CD4-positive, alpha-beta T cell (primary cell): ENCODE data around the gene DYSF. TPM values are rescaled to one million over a fixed set of nuclear protein-coding genes. Genes with fewer than 3 reads are reported as not detected.

Source experiments
- ATAC-seq: fragments of 200-7000 bp; cut with Tn5 transposase; one replicate; pipeline ENCODE4 v1.10.0; 2022; ENCODE audit warnings: mild to moderate bottlenecking; ENCODE audit not compliant: poor library complexity
- CTCF ChIA-PET: fragments of 350-600 bp; sonication (Branson Sonifier 250); formaldehyde crosslinking; loops from one replicate; lab custom pipeline; 2021; ENCODE audit warnings: antibody characterized with exemption, inconsistent platforms; lab: Charles Lee
- POLR2A ChIA-PET: fragments of 350-600 bp; sonication (Branson Sonifier 250); formaldehyde crosslinking; loops from one replicate; lab custom pipeline; 2021; ENCODE audit warnings: antibody characterized with exemption, inconsistent platforms; lab: Charles Lee
- DNase-seq, 14 experiments: peaks; one replicate each; pipeline ENCODE4 v3.0.0-alpha.2; 2013 to 2020; ENCODE audit warnings: mixed read lengths in 2 of 14
- H3K27ac ChIP-seq, 2 donors: one replicate each; pipeline versions ENCODE4 v1.5.1 to v1.7.0; 2013; ENCODE audit warnings: low read length in 2 of 2, low read depth in 1 of 2, mild to moderate bottlenecking in 1 of 2
- H3K27me3 ChIP-seq, 2 experiments: 1 replicate in 1 of 2; 2 replicates in 1 of 2; pipeline versions ENCODE4 v1.6.1 to v1.7.0; 2013; ENCODE audit warnings: low read length in 2 of 2, control low read depth in 1 of 2, mild to moderate bottlenecking in 1 of 2, moderate library complexity in 1 of 2; ENCODE audit not compliant: insufficient read depth in 2 of 2, control insufficient read depth in 1 of 2
- H3K36me3 ChIP-seq: one replicate; pipeline ENCODE4 v1.6.1; 2013; ENCODE audit warnings: low read length, control low read depth; ENCODE audit not compliant: insufficient read depth
- H3K4me1 ChIP-seq: one replicate; pipeline ENCODE4 v1.6.1; 2013; ENCODE audit warnings: low read length, control low read depth; ENCODE audit not compliant: insufficient read depth
- H3K4me3 ChIP-seq: one replicate; pipeline ENCODE4 v1.5.1; 2013; ENCODE audit warnings: mild to moderate bottlenecking, low read length, moderate library complexity
- H3K9me3 ChIP-seq, 2 experiments: 1 replicate in 1 of 2; 2 replicates in 1 of 2; pipeline versions ENCODE4 v1.6.1 to v1.7.0; 2013; ENCODE audit warnings: low read length in 2 of 2, mild to moderate bottlenecking in 2 of 2, control low read depth in 1 of 2, moderate library complexity in 1 of 2; ENCODE audit not compliant: control insufficient read depth in 1 of 2, insufficient read depth in 1 of 2
- H3K27ac Mint-ChIP-seq: one replicate; pipeline ENCODE4 v1.8.0; 2020; ENCODE audit warnings: mixed read lengths
- H3K27me3 Mint-ChIP-seq: one replicate; pipeline ENCODE4 v1.8.0; 2021; ENCODE audit warnings: mixed read lengths
- H3K36me3 Mint-ChIP-seq: one replicate; pipeline ENCODE4 v1.8.0; 2021; ENCODE audit warnings: low read depth, mixed read lengths
- H3K4me1 Mint-ChIP-seq: one replicate; pipeline ENCODE4 v1.8.0; 2021; ENCODE audit warnings: low read depth, mixed read lengths
- H3K4me3 Mint-ChIP-seq: one replicate; pipeline ENCODE4 v1.8.0; 2020; ENCODE audit warnings: mild to moderate bottlenecking, mixed read lengths
- H3K9me3 Mint-ChIP-seq: one replicate; pipeline ENCODE4 v1.8.0; 2020; ENCODE audit warnings: mixed read lengths
- CTCF ChIP-seq: fragments of 200-600 bp; IDR thresholded peaks from one replicate; pipeline ENCODE4 v1.8.0; 2022; ENCODE audit warnings: antibody characterized with exemption, mild to moderate bottlenecking
- intact Hi-C, 2 experiments: fragments of 100-400 bp; cut with DNase I in 1 of 2; cut with micrococcal nuclease in 1 of 2; formaldehyde crosslinking; loops; one replicate each; pipeline versions ENCODE4 v1.15.1 to v1.9.0; 2023 to 2025; cut with DNase I, micrococcal nuclease
- total RNA-seq, 174 experiments: library from RNA in 2 of 174; stranded (reverse) in 2 of 174; gene quantifications; one replicate each; pipeline ENCODE4 v1.2.3 and lab custom pipeline; 2021 to 2026

DYSF gene
- total RNA-seq, 2 experiments from 2014 or later: 0.27 to 0.31 TPM

DNA sequence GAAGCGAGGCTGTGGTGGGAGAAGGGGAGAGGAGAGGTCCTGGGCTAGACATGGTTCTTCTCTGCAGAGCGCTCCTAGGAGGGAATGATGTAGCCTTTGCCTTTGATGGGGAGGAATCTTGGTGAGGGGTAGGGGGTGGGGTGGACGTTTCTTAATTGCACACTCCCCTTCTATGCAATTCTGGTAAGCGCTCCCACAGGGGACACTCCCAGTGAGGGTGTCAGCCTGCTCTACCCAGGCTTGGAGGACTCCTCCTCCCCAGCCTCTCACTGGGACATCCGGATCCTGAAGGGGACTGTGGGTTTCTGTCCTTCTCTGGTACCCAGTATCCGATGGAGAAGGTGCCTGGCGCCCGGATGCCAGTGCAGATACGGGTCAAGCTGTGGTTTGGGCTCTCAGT lies 114.3 kb downstream of the DYSF start:
- no peak overlapping the region for H3K4me3 ChIP-seq
- intact Hi-C loops: no loop called here
- no peak overlapping the region for H3K27ac Mint-ChIP-seq
- no peaks in the 10 kb centered on the region for H3K27me3 Mint-ChIP-seq
- ChIA-PET POLR2A (no interaction called here), CTCF (no interaction called here)
- TF ChIP-seq CTCF: no peak
- H3K36me3 Mint-ChIP-seq: no peaks in the 10 kb centered on the region
- ATAC-seq: no peak
- peaks cover 0 to 26% of the 10 kb centered on the region in 2 experiments for H3K9me3 ChIP-seq
- H3K4me1 Mint-ChIP-seq: no peaks in the 10 kb centered on the region
- no peak overlapping the region for H3K4me3 Mint-ChIP-seq
- no peak overlapping the region for H3K27ac ChIP-seq
- H3K36me3 ChIP-seq: no peaks in the 10 kb centered on the region
- no peaks in the 10 kb centered on the region for H3K27me3 ChIP-seq
- no peaks in the 10 kb centered on the region for H3K4me1 ChIP-seq
- H3K9me3 Mint-ChIP-seq: no peaks in the 10 kb centered on the region
- DNase-seq: no peak

DNA sequence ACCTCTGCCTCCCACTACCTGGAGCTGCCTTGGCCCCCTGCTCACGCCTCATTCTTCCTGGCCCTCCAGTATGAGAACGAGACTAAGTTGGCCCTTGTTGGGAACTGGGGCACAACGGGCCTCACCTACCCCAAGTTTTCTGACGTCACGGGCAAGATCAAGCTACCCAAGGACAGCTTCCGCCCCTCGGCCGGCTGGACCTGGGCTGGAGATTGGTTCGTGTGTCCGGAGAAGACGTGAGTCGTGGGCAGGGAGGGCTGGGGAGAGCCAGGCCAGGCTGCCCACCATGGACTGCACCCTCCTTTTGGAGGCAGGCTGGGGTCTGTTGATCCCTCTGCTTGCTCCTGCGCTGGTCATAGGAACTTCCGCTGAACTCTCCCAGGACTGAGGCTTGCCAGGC lies 114.7 kb downstream of the DYSF start:
- no peak overlapping the region for H3K27ac ChIP-seq
- ChIA-PET CTCF (no interaction called here), POLR2A (no interaction called here)
- no peaks in the 10 kb centered on the region for H3K4me1 ChIP-seq
- H3K27ac Mint-ChIP-seq: no peak overlapping the region
- no peak overlapping the region for H3K4me3 ChIP-seq
- H3K4me3 Mint-ChIP-seq: no peak overlapping the region
- H3K4me1 Mint-ChIP-seq: no peaks in the 10 kb centered on the region
- no peak for ATAC-seq
- H3K27me3 Mint-ChIP-seq: no peaks in the 10 kb centered on the region
- H3K36me3 ChIP-seq: no peaks in the 10 kb centered on the region
- H3K27me3 ChIP-seq: no peaks in the 10 kb centered on the region
- no peak for TF ChIP-seq CTCF
- H3K9me3 Mint-ChIP-seq: no peaks in the 10 kb centered on the region
- peaks cover 0 to 29% of the 10 kb centered on the region in 2 experiments for H3K9me3 ChIP-seq
- intact Hi-C loops: no loop called here
- H3K36me3 Mint-ChIP-seq: no peaks in the 10 kb centered on the region
- no peak for DNase-seq

DNA sequence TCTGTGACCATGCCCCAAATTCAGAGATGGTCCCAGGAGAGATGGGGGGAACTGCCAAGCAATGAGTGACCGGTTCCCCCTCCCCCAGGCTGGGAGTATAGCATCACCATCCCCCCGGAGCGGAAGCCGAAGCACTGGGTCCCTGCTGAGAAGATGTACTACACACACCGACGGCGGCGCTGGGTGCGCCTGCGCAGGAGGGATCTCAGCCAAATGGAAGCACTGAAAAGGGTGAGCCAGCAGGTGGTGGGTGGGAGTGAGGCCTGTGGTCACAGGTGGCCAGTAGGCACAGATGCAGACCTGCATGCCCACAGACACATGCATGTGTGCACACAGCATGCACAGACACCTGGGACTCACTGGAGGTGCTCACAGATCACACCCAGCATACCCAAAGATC lies 117.2 kb downstream of the DYSF start:
- POLR2A ChIA-PET: no interaction called here
- DNase-seq: no peak
- Histone ChIP-seq H3K4me3 (no peak overlapping the region), H3K4me1 (no peaks in the 10 kb centered on the region), H3K27me3 (no peaks in the 10 kb centered on the region), H3K27ac (no peak overlapping the region), H3K9me3 (peaks cover 0 to 35% of the 10 kb centered on the region in 2 experiments), H3K36me3 (no peaks in the 10 kb centered on the region)
- intact Hi-C loops: no loop called here
- TF ChIP-seq CTCF: no peak
- Mint-ChIP-seq H3K36me3 (no peaks in the 10 kb centered on the region), H3K4me1 (no peaks in the 10 kb centered on the region), H3K27ac (no peak overlapping the region), H3K27me3 (no peaks in the 10 kb centered on the region), H3K9me3 (no peaks in the 10 kb centered on the region), H3K4me3 (no peak overlapping the region)
- CTCF ChIA-PET: no interaction called here
- no peak for ATAC-seq
